ENCODE results near the gene THAP4.

THAP4 gene

DNA sequence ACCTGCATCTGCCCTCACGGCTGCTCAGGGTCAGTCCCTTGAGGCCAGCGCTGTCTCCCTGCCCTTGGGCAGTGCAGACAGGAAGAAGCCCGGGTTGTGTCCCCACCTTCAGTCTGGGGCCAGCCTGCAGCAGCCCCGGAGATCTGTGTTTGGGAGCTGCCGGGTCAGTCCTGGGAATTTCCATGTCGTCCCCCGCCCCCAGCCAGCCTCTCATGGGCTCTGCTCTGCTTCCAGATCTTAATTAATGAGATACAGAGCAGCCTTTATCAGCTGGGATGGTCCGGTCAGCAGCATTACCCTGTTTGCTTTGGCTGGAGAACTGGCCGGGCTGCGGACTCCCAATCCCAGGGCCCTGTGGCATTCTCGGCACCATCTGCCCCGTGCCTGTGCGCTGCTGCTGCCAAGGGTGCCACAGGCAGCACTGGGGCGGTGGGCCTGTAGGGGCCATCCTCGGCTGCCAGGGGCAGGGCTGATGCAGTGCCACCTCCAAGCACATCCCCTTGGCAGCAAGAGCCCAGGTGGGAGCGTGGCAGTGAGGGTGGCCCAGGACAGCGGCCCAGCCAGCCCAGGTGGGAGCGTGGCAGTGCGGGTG lies 76.0 kb downstream of the THAP4 start:
- H3K79me2 ChIP-seq (ENCODE audit: low read length): no peaks in the 10 kb centered on the region
- no peak overlapping the region for H3K9ac ChIP-seq (ENCODE audit: low read length)
- H3K4me2 ChIP-seq (ENCODE audit: low read depth, low read length): no peak overlapping the region
- no peaks in the 10 kb centered on the region for H3K9me2 ChIP-seq (replicated peaks; ENCODE audit: insufficient read depth, low read length)
- H3F3A ChIP-seq (ENCODE audit: insufficient read depth, low read length): no peaks in the 10 kb centered on the region
- H3K27me3 ChIP-seq (replicated peaks; ENCODE audit: insufficient read depth, low read length): peaks cover 48% of the 10 kb centered on the region
- H3K4me1 ChIP-seq (ENCODE audit: low read length): no peaks in the 10 kb centered on the region
- H3K9me3 ChIP-seq (replicated peaks; ENCODE audit: insufficient read depth, low read length): no peaks in the 10 kb centered on the region
- no peak overlapping the region for H3K4me3 ChIP-seq (ENCODE audit: low read length)
- no peaks in the 10 kb centered on the region for H3K36me3 ChIP-seq (replicated peaks; ENCODE audit: insufficient read depth, low read length)
- DNase-seq: no peak
- no peak for TF ChIP-seq EZH2phosphoT487 (IDR thresholded peaks at IDR 0.05; ENCODE audit: low read length)
- no peak overlapping the region for H2AFZ ChIP-seq (ENCODE audit: low read length)
- H3K27ac ChIP-seq (ENCODE audit: low read length): no peak overlapping the region
- no peaks in the 10 kb centered on the region for H4K20me1 ChIP-seq (ENCODE audit: insufficient read depth, low read length)

DNA sequence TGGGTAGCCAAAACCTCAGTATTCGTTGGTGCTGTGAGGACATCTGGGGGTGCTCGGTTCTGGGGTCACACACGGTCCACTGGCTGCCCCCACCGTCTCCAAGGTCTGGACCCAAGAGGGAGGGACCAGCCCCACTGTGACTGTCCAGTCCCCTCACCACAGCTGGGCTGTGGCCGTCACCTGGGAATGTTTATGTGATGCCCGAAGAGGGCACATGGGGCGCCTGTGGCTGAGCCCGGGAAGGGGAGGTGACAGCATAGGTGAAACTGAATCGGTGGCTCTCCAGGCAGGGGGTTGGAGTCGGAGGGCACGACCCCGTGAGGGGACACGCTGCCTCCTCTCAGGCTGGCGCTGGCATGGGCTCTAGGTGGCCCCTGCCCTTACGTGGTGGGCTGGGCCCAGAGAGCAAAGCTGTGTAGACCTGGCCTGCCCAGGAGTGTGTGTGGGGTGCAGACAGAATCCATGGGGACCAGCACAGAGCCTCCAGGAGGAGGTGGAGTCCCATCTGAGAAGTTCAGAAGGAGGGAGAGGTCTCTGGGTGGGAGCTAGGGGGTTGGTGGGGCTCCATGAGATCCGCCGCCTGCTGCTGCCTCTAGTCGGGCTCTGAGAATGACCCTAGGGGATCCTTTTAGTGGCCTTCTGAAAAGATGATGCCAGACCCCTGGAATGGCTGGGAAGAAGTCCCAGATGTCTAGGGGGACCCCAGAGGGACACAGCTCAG lies 76.6 kb downstream of the THAP4 start:
- peaks cover 48% of the 10 kb centered on the region for H3K27me3 ChIP-seq (replicated peaks; ENCODE audit: insufficient read depth, low read length)
- no peak for DNase-seq
- H4K20me1 ChIP-seq (ENCODE audit: insufficient read depth, low read length): no peaks in the 10 kb centered on the region
- H3K9me3 ChIP-seq (replicated peaks; ENCODE audit: insufficient read depth, low read length): no peaks in the 10 kb centered on the region
- H3K4me1 ChIP-seq (ENCODE audit: low read length): no peaks in the 10 kb centered on the region
- H2AFZ ChIP-seq (ENCODE audit: low read length): no peak overlapping the region
- TF ChIP-seq EZH2phosphoT487 (IDR thresholded peaks at IDR 0.05; ENCODE audit: low read length) (no peak), EZH2 (optimal IDR thresholded peaks at IDR 0.05; ENCODE audit: low read depth, low read length) (no peak)
- TF ChIP-seq, protein P1, sequence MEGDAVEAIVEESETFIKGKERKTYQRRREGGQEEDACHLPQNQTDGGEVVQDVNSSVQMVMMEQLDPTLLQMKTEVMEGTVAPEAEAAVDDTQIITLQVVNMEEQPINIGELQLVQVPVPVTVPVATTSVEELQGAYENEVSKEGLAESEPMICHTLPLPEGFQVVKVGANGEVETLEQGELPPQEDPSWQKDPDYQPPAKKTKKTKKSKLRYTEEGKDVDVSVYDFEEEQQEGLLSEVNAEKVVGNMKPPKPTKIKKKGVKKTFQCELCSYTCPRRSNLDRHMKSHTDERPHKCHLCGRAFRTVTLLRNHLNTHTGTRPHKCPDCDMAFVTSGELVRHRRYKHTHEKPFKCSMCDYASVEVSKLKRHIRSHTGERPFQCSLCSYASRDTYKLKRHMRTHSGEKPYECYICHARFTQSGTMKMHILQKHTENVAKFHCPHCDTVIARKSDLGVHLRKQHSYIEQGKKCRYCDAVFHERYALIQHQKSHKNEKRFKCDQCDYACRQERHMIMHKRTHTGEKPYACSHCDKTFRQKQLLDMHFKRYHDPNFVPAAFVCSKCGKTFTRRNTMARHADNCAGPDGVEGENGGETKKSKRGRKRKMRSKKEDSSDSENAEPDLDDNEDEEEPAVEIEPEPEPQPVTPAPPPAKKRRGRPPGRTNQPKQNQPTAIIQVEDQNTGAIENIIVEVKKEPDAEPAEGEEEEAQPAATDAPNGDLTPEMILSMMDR (IDR thresholded peaks at IDR 0.05; ENCODE audit: low read length): no peak
- H3K9me2 ChIP-seq (replicated peaks; ENCODE audit: insufficient read depth, low read length): no peaks in the 10 kb centered on the region
- H3K4me3 ChIP-seq (ENCODE audit: low read length): no peak overlapping the region
- H3K27ac ChIP-seq (ENCODE audit: low read length): no peak overlapping the region
- no peak overlapping the region for H3K4me2 ChIP-seq (ENCODE audit: low read depth, low read length)
- no peaks in the 10 kb centered on the region for H3F3A ChIP-seq (ENCODE audit: insufficient read depth, low read length)
- no peaks in the 10 kb centered on the region for H3K36me3 ChIP-seq (replicated peaks; ENCODE audit: insufficient read depth, low read length)
- no peaks in the 10 kb centered on the region for H3K79me2 ChIP-seq (ENCODE audit: low read length)
- no peak overlapping the region for H3K9ac ChIP-seq (ENCODE audit: low read length)

DNA sequence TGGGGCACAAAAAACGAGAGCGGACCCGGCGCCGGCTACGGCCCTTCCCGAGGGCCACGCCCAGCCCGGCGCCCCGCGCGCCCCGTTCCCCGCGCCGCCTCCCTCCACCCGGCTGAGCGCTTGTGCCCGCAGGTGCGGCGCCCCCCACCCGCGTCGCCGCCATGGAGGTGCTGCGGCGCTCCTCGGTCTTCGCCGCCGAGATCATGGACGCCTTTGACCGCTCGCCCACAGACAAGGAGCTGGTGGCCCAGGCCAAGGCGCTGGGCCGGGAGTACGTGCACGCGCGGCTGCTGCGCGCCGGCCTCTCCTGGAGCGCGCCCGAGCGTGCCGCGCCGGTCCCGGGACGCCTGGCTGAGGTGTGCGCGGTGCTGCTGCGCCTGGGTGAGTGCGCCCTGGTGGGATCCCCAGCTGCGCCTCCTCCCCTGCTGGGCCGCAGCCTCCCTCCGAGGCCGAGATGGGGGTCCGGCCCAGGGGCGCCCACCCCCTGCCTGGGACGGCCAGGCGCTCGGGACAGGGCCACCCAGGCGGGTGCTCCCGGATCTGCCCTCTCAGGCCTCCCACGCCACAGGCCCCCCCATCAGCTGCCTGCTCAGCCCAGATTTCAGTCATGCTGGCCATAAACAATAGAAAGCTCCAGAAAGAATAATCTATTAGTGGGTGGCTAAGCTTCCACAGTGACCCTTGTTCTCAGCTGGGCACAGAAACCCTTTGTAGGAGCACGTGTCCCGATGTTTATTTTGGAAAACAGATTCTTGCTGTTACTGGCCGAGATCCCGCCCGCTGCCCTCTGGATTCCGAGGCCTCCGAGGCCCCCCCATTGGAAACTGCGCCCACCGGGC lies 77.4 kb downstream of the THAP4 start:
- no peak overlapping the region for H3K27ac ChIP-seq (ENCODE audit: low read length)
- no peaks in the 10 kb centered on the region for H3K79me2 ChIP-seq (ENCODE audit: low read length)
- H3K9me3 ChIP-seq (replicated peaks; ENCODE audit: insufficient read depth, low read length): no peaks in the 10 kb centered on the region
- H3F3A ChIP-seq (ENCODE audit: insufficient read depth, low read length): no peaks in the 10 kb centered on the region
- DNase-seq: no peak
- H3K4me1 ChIP-seq (ENCODE audit: low read length): no peaks in the 10 kb centered on the region
- H3K27me3 ChIP-seq (replicated peaks; ENCODE audit: insufficient read depth, low read length): peaks cover 50% of the 10 kb centered on the region
- H3K4me2 ChIP-seq (ENCODE audit: low read depth, low read length): peak overlapping the region; percentile 18; the same call in 1 of the 2 replicates
- no peak overlapping the region for H2AFZ ChIP-seq (ENCODE audit: low read length)
- no peaks in the 10 kb centered on the region for H3K36me3 ChIP-seq (replicated peaks; ENCODE audit: insufficient read depth, low read length)
- no peak overlapping the region for H3K9ac ChIP-seq (ENCODE audit: low read length)
- no peak for TF ChIP-seq EZH2 (optimal IDR thresholded peaks at IDR 0.05; ENCODE audit: low read depth, low read length)
- no peak for TF ChIP-seq EZH2phosphoT487 (IDR thresholded peaks at IDR 0.05; ENCODE audit: low read length)
- TF ChIP-seq, protein P1 (IDR thresholded peaks at IDR 0.05; ENCODE audit: low read length): no peak
- H3K4me3 ChIP-seq (ENCODE audit: low read length): no peak overlapping the region
- no peaks in the 10 kb centered on the region for H3K9me2 ChIP-seq (replicated peaks; ENCODE audit: insufficient read depth, low read length)
- H4K20me1 ChIP-seq (ENCODE audit: insufficient read depth, low read length): no peaks in the 10 kb centered on the region

Data from MM.1S (cell line).